Liver (tissue), 9 donors: ENCODE measurements around the gene AHR. TPM values are rescaled to one million over a fixed set of nuclear protein-coding genes. Genes with fewer than 3 reads are reported as not detected.
A peak's percentile ranks its signal among the peaks of the same experiment; 100 is the strongest.

Source experiments
- DNase-seq: peaks from one replicate; pipeline ENCODE4 v3.0.0-alpha.2; 2017; ENCODE audit warnings: low spot score
- H3K27ac ChIP-seq, 2 donors: one replicate each; pipeline ENCODE4 v1.7.0; 2013; ENCODE audit warnings: inconsistent platforms in 2 of 2, low read length in 2 of 2, control low read depth in 1 of 2, low read depth in 1 of 2, mild to moderate bottlenecking in 1 of 2
- H3K27me3 ChIP-seq, 4 donors: one replicate each; pipeline versions ENCODE4 v1.6.1 to v1.7.0; 2013; ENCODE audit warnings: low read length in 3 of 4, inconsistent platforms in 1 of 4, mild to moderate bottlenecking in 1 of 4, moderate library complexity in 1 of 4; ENCODE audit not compliant: control insufficient read depth in 4 of 4, insufficient read depth in 4 of 4
- H3K36me3 ChIP-seq, 4 donors: one replicate each; pipeline versions ENCODE4 v1.6.1 to v1.7.0; 2013; ENCODE audit warnings: low read length in 3 of 4, mild to moderate bottlenecking in 3 of 4, low read depth in 1 of 4, moderate library complexity in 1 of 4; ENCODE audit not compliant: control insufficient read depth in 4 of 4, insufficient read depth in 3 of 4
- H3K4me1 ChIP-seq, 4 donors: one replicate each; pipeline versions ENCODE4 v1.6.1 to v1.7.0; 2013; ENCODE audit warnings: low read length in 3 of 4, mild to moderate bottlenecking in 3 of 4, moderate library complexity in 1 of 4; ENCODE audit not compliant: control insufficient read depth in 4 of 4, insufficient read depth in 4 of 4
- H3K4me3 ChIP-seq, 3 donors: one replicate each; pipeline versions ENCODE4 v1.6.1 to v1.7.0; 2013; ENCODE audit warnings: low read length in 3 of 3, control low read depth in 1 of 3, low read depth in 1 of 3, mild to moderate bottlenecking in 1 of 3
- H3K9ac ChIP-seq, 2 donors: one replicate each; pipeline ENCODE4 v1.7.0; 2013; ENCODE audit warnings: low read length in 2 of 2, mild to moderate bottlenecking in 2 of 2, moderate library complexity in 2 of 2, control low read depth in 1 of 2, low read depth in 1 of 2
- H3K9me3 ChIP-seq, 4 donors: one replicate each; pipeline versions ENCODE4 v1.6.1 to v1.7.0; 2013; ENCODE audit warnings: low read length in 3 of 4; ENCODE audit not compliant: control insufficient read depth in 4 of 4
- ATF3 ChIP-seq: IDR thresholded peaks from 2 replicates; pipeline ENCODE4 v1.6.1; 2016; ENCODE audit warnings: antibody characterized with exemption
- CTCF ChIP-seq: fragments of 150-350 bp; IDR thresholded peaks from 2 replicates; pipeline ENCODE4 v1.5.1; 2017; ENCODE audit warnings: improper control_type of control experiment, low read depth, low read length; ENCODE audit not compliant: missing input control
- EGR1 ChIP-seq, 2 donors: IDR thresholded peaks; 2 replicates each; pipeline ENCODE4 v1.6.1; 2016 to 2018; ENCODE audit warnings: antibody characterized with exemption in 2 of 2, low read depth in 2 of 2
- FOXA1 ChIP-seq: IDR thresholded peaks from 2 replicates; pipeline ENCODE4 v1.6.1; 2016; ENCODE audit warnings: antibody characterized with exemption
- FOXA2 ChIP-seq: IDR thresholded peaks from 2 replicates; pipeline ENCODE4 v1.6.1; 2016; ENCODE audit warnings: antibody characterized with exemption
- GABPA ChIP-seq, 2 donors: IDR thresholded peaks in 1 of 2; conservative IDR thresholded peaks in 1 of 2; 2 replicates each; pipeline ENCODE4 v1.6.1; 2016; ENCODE audit warnings: antibody characterized with exemption in 2 of 2, mild to moderate bottlenecking in 1 of 2, moderate library complexity in 1 of 2
- HNF4G ChIP-seq: IDR thresholded peaks from 2 replicates; pipeline ENCODE4 v1.6.1; 2016; ENCODE audit warnings: antibody characterized with exemption
- JUND ChIP-seq, 2 donors: IDR thresholded peaks; 2 replicates each; pipeline ENCODE4 v1.6.1; 2016; ENCODE audit warnings: antibody characterized with exemption in 2 of 2
- MAX ChIP-seq: IDR thresholded peaks from 2 replicates; pipeline ENCODE4 v1.6.1; 2016; ENCODE audit warnings: antibody characterized with exemption
- NR2F2 ChIP-seq: IDR thresholded peaks from 2 replicates; pipeline ENCODE4 v1.6.1; 2016; ENCODE audit warnings: antibody characterized with exemption
- REST ChIP-seq: IDR thresholded peaks from 2 replicates; pipeline ENCODE4 v1.6.1; 2016; ENCODE audit warnings: antibody characterized with exemption, mild to moderate bottlenecking
- RXRA ChIP-seq, 2 donors: IDR thresholded peaks; 2 replicates each; pipeline ENCODE4 v1.6.1; 2017 to 2018; ENCODE audit warnings: antibody characterized with exemption in 2 of 2, mild to moderate bottlenecking in 1 of 2
- SP1 ChIP-seq: IDR thresholded peaks from 2 replicates; pipeline ENCODE4 v1.6.1; 2018; ENCODE audit warnings: antibody characterized with exemption, mild to moderate bottlenecking
- TAF1 ChIP-seq: conservative IDR thresholded peaks from 2 replicates; pipeline ENCODE4 v1.6.1; 2016; ENCODE audit warnings: antibody characterized with exemption, mild to moderate bottlenecking
- YY1 ChIP-seq: IDR thresholded peaks from 2 replicates; pipeline ENCODE4 v1.6.1; 2016; ENCODE audit warnings: antibody characterized with exemption, mild to moderate bottlenecking
- ZBTB33 ChIP-seq: IDR thresholded peaks from 2 replicates; pipeline ENCODE4 v1.6.1; 2016; ENCODE audit warnings: antibody characterized with exemption
- WGBS: extraction: QIAGEN DNeasy Blood & Tissue Kit; methylation state at CpG from one replicate; pipeline ENCODE4 v1.1.7; 2013; 5-methylcytosine and 5-hydroxymethylcytosine counted together
- polyA plus RNA-seq, 2 donors: library from polyadenylated mRNA; stranded (reverse) in 1 of 2; unstranded in 1 of 2; fragments of 200-250 nt in 1 of 2; fragments of >200 nt in 1 of 2; fragmentation: Nextera tagmentation in 1 of 2; extraction: Ambion mirVana in 1 of 2; gene quantifications; one replicate each; pipeline versions ENCODE4 v1.2.1 to v1.2.3, GENCODE V29; 2013 to 2015
- total RNA-seq, 2 donors: library from RNA; depleted of rRNA; stranded (reverse); fragments of >200 nt; gene quantifications; one replicate each; pipeline ENCODE4 v1.2.3, GENCODE V29; 2014
- donor health status: healthy.
- donor health status: healthy.
- donor health status: healthy.
- donor health status: healthy.
- donor health status: healthy.

The AHR gene
- total and polyA plus RNA-seq, 4 donors = 9.9 to 61.2 (median 20.1) TPM

- no peak overlapping the region for H3K27ac ChIP-seq
- H3K9me3 ChIP-seq = no peaks in the 10 kb centered on the region
- H3K9ac ChIP-seq = no peak overlapping the region
- H3K4me3 ChIP-seq = no peak overlapping the region
- H3K27me3 ChIP-seq = no peaks in the 10 kb centered on the region
- no peak for DNase-seq
- H3K36me3 ChIP-seq = no peaks in the 10 kb centered on the region
- 82% methylated on average over 3 of the region's 3 CpGs for WGBS
- H3K4me1 ChIP-seq = peaks cover 0 to 3% (median under 1%) of the 10 kb centered on the region in 4 donors
- TF ChIP-seq JUND (IDR thresholded peaks at IDR 0.05) (peak in 1 of 2 donors; percentile 22), ZBTB33 (no peak)
These were observed 73.4 kb downstream of the AHR start for GRCh38 chr7:17371671-17372524.

- H3K4me1 ChIP-seq = peaks cover 0 to 3% (median under 1%) of the 10 kb centered on the region in 4 donors
- H3K4me3 ChIP-seq = no peak overlapping the region
- no peak for DNase-seq
- WGBS = 96% methylated on average over 4 of the region's 4 CpGs
- H3K9me3 ChIP-seq = no peaks in the 10 kb centered on the region
- H3K9ac ChIP-seq = no peak overlapping the region
- no peaks in the 10 kb centered on the region for H3K27me3 ChIP-seq
- TF ChIP-seq NR2F2 (no peak), REST (no peak), RXRA (IDR thresholded peaks at IDR 0.05) (no peak), MAX (no peak), YY1 (no peak), GABPA (IDR thresholded peaks at IDR 0.05 in 1 of 2, conservative IDR thresholded peaks at IDR 0.05 in 1 of 2) (no peak)
- H3K36me3 ChIP-seq = no peaks in the 10 kb centered on the region
- no peak overlapping the region for H3K27ac ChIP-seq
These were observed 75.7 kb downstream of the AHR start for GRCh38 chr7:17374157-17374556.

GRCh38 chr7:17374654-17375053, 76.2 kb downstream of the AHR start:
- no peaks in the 10 kb centered on the region for H3K9me3 ChIP-seq
- no peak overlapping the region for H3K4me3 ChIP-seq
- WGBS = 96% methylated on average over 5 of the region's 5 CpGs
- H3K4me1 ChIP-seq = peaks cover 0 to 3% (median 0%) of the 10 kb centered on the region in 4 donors
- no peak overlapping the region for H3K27ac ChIP-seq
- no peaks in the 10 kb centered on the region for H3K36me3 ChIP-seq
- no peaks in the 10 kb centered on the region for H3K27me3 ChIP-seq
- H3K9ac ChIP-seq = no peak overlapping the region
- DNase-seq = no peak
- TF ChIP-seq EGR1 (IDR thresholded peaks at IDR 0.05; ENCODE audit: low read depth in 2 of 2) (no peak), RXRA (IDR thresholded peaks at IDR 0.05) (no peak), ATF3 (no peak), FOXA2 (no peak), YY1 (no peak), TAF1 (no peak), JUND (IDR thresholded peaks at IDR 0.05) (no peak), NR2F2 (no peak), ZBTB33 (no peak), HNF4G (no peak), MAX (no peak), CTCF (no peak), SP1 (no peak), FOXA1 (no peak)
